ENCODE measurements around the gene IDE. TPM values are rescaled to one million over a fixed set of nuclear protein-coding genes. Genes with fewer than 3 reads are reported as not detected.
"Not testable (repeated sequence)": the region's sequence is repeated elsewhere in the genome, so short reads cannot be mapped to it uniquely, and the experiment has no call there.

The IDE gene
- total RNA-seq, 1 experiment from 2014 or later: 41.2 TPM

DNA sequence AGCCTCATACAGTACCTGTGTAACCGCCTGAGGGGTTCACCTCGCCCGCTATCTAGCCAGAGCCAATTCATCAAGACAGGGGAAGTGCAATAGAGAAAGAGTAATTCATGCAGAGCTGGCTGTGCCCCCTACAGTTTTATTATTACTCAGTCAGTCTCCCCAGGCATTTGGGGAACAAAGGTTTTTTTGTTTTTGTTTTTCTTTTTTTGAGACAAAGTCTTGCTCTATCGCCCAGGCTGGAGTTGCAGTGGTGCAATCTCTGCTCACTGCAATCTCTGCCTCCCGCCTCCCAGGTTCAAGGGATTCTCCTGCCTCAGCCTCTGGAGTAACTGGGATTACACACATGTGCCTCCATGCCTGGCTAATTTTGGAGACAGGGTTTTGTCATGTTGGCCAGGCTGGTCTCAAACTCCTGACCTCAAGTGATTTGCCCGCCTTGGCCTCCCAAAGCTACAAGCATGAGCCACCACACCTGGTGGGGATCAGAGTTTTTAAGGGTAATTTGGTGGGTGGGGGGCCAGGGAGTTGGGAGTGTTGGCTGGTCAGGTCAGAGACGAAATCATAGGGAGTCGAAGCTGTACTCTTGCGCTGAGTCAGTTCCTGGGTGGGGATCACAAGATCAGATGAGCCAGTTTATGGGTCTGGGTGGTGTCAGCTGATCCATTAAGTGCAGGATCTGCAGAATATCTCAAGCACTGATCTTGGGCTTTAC is 166.4 kb downstream of the IDE start:
- H3K4me2 ChIP-seq: no peak overlapping the region
- H3K27ac ChIP-seq: no peak overlapping the region
- H3K4me1 ChIP-seq (replicated peaks; ENCODE audit: insufficient read depth): no peaks in the 10 kb centered on the region
- no peak overlapping the region for H2AFZ ChIP-seq
- BruUV-seq (replicated peaks): no TSS peak
- H3F3A ChIP-seq (ENCODE audit: insufficient read depth, low read depth): no peaks in the 10 kb centered on the region
- H3K79me2 ChIP-seq (ENCODE audit: low read depth): no peaks in the 10 kb centered on the region
- ChIA-PET CTCF (no interaction called here), POLR2A (ENCODE audit: unreplicated experiment) (no interaction called here)
- no peaks in the 10 kb centered on the region for H4K20me1 ChIP-seq (ENCODE audit: insufficient read depth)
- DNase-seq: peak in 1 of 2 experiments; percentile 49
- H3K9me3 ChIP-seq (ENCODE audit: insufficient read depth, low read depth): no peaks in the 10 kb centered on the region
- H3K4me3 ChIP-seq: no peak overlapping the region
- intact Hi-C loops (cut with micrococcal nuclease; ENCODE audit: unreplicated experiment): no loop called here
- H3K9me2 ChIP-seq (ENCODE audit: insufficient read depth): no peaks in the 10 kb centered on the region
- no peak for TF ChIP-seq EZH2 (IDR thresholded peaks at IDR 0.05; ENCODE audit: low read depth)
- TF ChIP-seq, protein P1, sequence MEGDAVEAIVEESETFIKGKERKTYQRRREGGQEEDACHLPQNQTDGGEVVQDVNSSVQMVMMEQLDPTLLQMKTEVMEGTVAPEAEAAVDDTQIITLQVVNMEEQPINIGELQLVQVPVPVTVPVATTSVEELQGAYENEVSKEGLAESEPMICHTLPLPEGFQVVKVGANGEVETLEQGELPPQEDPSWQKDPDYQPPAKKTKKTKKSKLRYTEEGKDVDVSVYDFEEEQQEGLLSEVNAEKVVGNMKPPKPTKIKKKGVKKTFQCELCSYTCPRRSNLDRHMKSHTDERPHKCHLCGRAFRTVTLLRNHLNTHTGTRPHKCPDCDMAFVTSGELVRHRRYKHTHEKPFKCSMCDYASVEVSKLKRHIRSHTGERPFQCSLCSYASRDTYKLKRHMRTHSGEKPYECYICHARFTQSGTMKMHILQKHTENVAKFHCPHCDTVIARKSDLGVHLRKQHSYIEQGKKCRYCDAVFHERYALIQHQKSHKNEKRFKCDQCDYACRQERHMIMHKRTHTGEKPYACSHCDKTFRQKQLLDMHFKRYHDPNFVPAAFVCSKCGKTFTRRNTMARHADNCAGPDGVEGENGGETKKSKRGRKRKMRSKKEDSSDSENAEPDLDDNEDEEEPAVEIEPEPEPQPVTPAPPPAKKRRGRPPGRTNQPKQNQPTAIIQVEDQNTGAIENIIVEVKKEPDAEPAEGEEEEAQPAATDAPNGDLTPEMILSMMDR (conservative IDR thresholded peaks at IDR 0.05): no peak
- H3K36me3 ChIP-seq (ENCODE audit: low read depth): no peaks in the 10 kb centered on the region
- H3K27me3 ChIP-seq (ENCODE audit: insufficient read depth, low read depth): no peaks in the 10 kb centered on the region

DNA sequence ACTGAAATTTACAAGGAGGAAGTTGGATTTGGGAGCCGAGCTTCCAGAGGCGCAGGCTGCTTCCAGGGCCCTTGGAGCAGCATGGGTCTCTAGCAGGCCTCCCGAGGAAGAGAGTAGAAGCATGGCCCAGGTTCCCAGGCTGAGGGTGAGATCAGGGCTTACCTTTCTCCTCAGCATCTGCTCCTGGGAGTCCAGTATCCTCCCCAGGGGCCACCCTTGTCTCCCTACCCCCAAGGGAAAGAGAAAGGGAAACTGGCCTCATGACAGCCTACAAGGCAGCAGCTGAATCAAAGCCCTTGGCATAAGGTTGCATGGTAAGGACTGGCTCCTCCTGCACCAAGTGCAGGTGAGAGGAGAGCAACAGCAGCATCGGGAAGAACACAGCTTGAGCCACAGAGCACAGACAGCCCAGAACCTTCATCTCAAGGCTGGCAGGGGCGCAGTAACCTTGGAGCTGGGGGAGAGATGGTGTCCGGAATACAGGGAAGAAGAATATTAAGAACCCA is 168.4 kb downstream of the IDE start:
- Histone ChIP-seq H3K4me3 (no peak overlapping the region), H3K4me1 (replicated peaks; ENCODE audit: insufficient read depth) (no peaks in the 10 kb centered on the region), H2AFZ (no peak overlapping the region), H3K9me3 (ENCODE audit: insufficient read depth, low read depth) (no peaks in the 10 kb centered on the region), H3K9me2 (ENCODE audit: insufficient read depth) (no peaks in the 10 kb centered on the region), H3K27me3 (ENCODE audit: insufficient read depth, low read depth) (no peaks in the 10 kb centered on the region), H3K36me3 (ENCODE audit: low read depth) (no peaks in the 10 kb centered on the region), H3F3A (ENCODE audit: insufficient read depth, low read depth) (no peaks in the 10 kb centered on the region), H3K79me2 (ENCODE audit: low read depth) (no peaks in the 10 kb centered on the region), H3K27ac (no peak overlapping the region), H3K4me2 (no peak overlapping the region), H4K20me1 (ENCODE audit: insufficient read depth) (no peaks in the 10 kb centered on the region)
- no peak for DNase-seq
- intact Hi-C loops (cut with micrococcal nuclease; ENCODE audit: unreplicated experiment): no loop called here
- ChIA-PET POLR2A (ENCODE audit: unreplicated experiment) (no interaction called here), CTCF (no interaction called here)
- BruUV-seq (replicated peaks): no TSS peak
- TF ChIP-seq EZH2 (IDR thresholded peaks at IDR 0.05; ENCODE audit: low read depth): no peak
- TF ChIP-seq, protein P1 (conservative IDR thresholded peaks at IDR 0.05): no peak

DNA sequence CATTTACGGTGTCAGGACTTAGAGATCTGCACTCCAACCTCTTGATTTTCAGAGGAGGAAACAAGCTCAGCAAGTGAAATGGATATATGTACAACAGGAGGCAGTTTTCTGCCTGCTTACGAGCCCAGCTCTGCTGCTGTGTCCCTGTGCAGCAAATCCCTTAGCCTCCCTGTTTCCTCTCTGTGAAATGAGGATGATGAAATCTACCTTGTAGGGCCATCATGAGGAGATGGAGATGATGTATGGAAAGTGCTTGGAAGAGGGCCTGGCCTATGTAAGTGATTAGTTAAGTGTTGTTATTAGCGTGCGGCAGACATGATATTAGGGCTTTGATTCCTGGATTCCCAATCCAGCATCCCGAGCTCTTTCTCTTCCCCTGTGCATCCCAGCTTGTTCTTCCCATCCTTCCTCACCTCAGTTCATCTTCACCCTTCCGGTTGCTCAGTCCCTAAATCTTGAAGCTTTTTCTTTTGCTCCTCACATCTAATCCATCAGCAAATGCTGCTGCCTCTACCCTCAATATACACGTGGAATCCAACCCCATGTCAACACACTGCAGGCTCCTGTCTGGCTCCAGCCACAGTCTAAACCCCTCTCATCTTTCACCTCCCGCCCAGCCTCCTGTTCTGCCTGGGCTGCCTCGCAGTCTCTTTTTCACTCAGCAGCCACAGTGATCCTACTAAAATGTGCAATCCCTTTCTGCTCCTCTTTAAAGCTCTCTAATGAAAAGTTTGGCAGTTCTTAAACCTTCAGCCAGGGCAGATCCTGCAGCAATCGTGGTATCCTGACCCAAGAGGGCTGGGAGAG is 169.1 kb downstream of the IDE start:
- no peaks in the 10 kb centered on the region for H3K27me3 ChIP-seq (ENCODE audit: insufficient read depth, low read depth)
- no TSS peak for BruUV-seq (replicated peaks)
- intact Hi-C loops (cut with micrococcal nuclease; ENCODE audit: unreplicated experiment): no loop called here
- H3K4me2 ChIP-seq: no peak overlapping the region
- no peaks in the 10 kb centered on the region for H3F3A ChIP-seq (ENCODE audit: insufficient read depth, low read depth)
- ChIA-PET POLR2A (ENCODE audit: unreplicated experiment) (no interaction called here), CTCF (interaction anchor here (0.6 kb wide), 1 partner anchor 11 kb away, joined by 10 read pairs; no protein-coding TSS in a partner anchor)
- H3K9me2 ChIP-seq (ENCODE audit: insufficient read depth): no peaks in the 10 kb centered on the region
- no peaks in the 10 kb centered on the region for H3K4me1 ChIP-seq (replicated peaks; ENCODE audit: insufficient read depth)
- no peaks in the 10 kb centered on the region for H3K79me2 ChIP-seq (ENCODE audit: low read depth)
- no peak overlapping the region for H3K4me3 ChIP-seq
- H2AFZ ChIP-seq: no peak overlapping the region
- no peak overlapping the region for H3K27ac ChIP-seq
- DNase-seq: no peak
- H3K36me3 ChIP-seq (ENCODE audit: low read depth): no peaks in the 10 kb centered on the region
- no peaks in the 10 kb centered on the region for H4K20me1 ChIP-seq (ENCODE audit: insufficient read depth)
- H3K9me3 ChIP-seq (ENCODE audit: insufficient read depth, low read depth): no peaks in the 10 kb centered on the region
- TF ChIP-seq, protein P1 (conservative IDR thresholded peaks at IDR 0.05): no peak

DNA sequence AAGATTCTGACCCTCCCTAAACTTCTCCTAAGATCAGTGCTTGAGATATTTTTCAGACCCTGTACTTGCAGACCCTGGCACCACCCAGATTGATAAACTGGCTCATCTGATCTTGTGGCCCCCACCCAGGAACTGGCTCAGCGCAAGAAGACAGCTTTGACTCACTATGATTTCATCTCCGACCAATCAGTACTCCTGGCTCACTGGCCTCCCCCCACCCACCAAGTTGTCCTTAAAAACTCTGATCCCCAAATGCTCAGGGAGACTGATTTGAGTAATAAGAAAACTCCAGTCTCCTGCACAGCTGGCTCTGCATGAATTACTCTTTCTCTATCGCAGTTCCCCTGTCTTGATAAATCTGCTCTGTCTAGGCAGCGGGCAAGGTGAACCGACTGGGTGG is 171.7 kb downstream of the IDE start:
- H2AFZ ChIP-seq; H3K27ac ChIP-seq; intact Hi-C loops (cut with micrococcal nuclease; ENCODE audit: unreplicated experiment); H3K36me3 ChIP-seq (ENCODE audit: low read depth); DNase-seq; H3K79me2 ChIP-seq (ENCODE audit: low read depth); H3F3A ChIP-seq (ENCODE audit: insufficient read depth, low read depth); H3K27me3 ChIP-seq (ENCODE audit: insufficient read depth, low read depth); BruUV-seq (replicated peaks); H3K4me3 ChIP-seq; H3K4me1 ChIP-seq (replicated peaks; ENCODE audit: insufficient read depth); H3K9me2 ChIP-seq (ENCODE audit: insufficient read depth); H3K9me3 ChIP-seq (ENCODE audit: insufficient read depth, low read depth); H4K20me1 ChIP-seq (ENCODE audit: insufficient read depth); POLR2A ChIA-PET (ENCODE audit: unreplicated experiment); H3K4me2 ChIP-seq; CTCF ChIA-PET: not testable (repeated sequence)
